ENCODE results near the gene SLC2A9. TPM values are rescaled to one million over a fixed set of nuclear protein-coding genes. Genes with fewer than 3 reads are reported as not detected.

The SLC2A9 gene
- total RNA-seq, 1 donor from 2014 or later, result 4.8 TPM

DNA sequence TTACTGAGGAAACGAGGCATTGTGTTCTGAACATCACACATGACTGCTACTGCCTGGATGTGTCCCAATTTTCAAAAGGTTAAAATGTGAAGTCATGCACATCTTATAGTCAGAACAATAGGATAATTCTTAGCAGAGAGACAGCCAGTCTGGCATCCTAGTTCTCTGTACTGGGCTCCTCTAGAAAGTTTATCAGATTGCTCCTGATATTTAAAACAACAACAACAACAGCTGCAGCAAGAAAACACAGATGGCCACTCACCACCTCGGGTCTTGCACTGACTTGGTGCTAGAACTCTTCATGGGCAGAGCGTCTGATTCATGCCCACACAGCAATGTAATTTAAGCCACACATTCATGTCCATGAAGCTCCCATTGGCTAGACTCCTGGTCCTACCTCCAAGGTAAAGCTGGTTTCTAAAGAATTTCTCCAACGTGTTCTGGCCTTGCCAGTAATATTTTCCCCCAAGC lies 33.3 kb upstream of the SLC2A9 start:
- Mint-ChIP-seq H3K27me3 (ENCODE audit: low read depth) (peaks cover 3% of the 10 kb centered on the region), H3K4me1 (peaks cover 23% of the 10 kb centered on the region), H3K27ac (no peak overlapping the region), H3K9me3 (peaks cover 3% of the 10 kb centered on the region), H3K4me3 (no peak overlapping the region), H3K36me3 (no peaks in the 10 kb centered on the region)
- DNase-seq (ENCODE audit: low spot score in 2 of 2, unreplicated experiment in 2 of 2), result no peak
- TF ChIP-seq, protein P1, sequence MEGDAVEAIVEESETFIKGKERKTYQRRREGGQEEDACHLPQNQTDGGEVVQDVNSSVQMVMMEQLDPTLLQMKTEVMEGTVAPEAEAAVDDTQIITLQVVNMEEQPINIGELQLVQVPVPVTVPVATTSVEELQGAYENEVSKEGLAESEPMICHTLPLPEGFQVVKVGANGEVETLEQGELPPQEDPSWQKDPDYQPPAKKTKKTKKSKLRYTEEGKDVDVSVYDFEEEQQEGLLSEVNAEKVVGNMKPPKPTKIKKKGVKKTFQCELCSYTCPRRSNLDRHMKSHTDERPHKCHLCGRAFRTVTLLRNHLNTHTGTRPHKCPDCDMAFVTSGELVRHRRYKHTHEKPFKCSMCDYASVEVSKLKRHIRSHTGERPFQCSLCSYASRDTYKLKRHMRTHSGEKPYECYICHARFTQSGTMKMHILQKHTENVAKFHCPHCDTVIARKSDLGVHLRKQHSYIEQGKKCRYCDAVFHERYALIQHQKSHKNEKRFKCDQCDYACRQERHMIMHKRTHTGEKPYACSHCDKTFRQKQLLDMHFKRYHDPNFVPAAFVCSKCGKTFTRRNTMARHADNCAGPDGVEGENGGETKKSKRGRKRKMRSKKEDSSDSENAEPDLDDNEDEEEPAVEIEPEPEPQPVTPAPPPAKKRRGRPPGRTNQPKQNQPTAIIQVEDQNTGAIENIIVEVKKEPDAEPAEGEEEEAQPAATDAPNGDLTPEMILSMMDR (IDR thresholded peaks at IDR 0.05; ENCODE audit: unreplicated experiment), result no peak

DNA sequence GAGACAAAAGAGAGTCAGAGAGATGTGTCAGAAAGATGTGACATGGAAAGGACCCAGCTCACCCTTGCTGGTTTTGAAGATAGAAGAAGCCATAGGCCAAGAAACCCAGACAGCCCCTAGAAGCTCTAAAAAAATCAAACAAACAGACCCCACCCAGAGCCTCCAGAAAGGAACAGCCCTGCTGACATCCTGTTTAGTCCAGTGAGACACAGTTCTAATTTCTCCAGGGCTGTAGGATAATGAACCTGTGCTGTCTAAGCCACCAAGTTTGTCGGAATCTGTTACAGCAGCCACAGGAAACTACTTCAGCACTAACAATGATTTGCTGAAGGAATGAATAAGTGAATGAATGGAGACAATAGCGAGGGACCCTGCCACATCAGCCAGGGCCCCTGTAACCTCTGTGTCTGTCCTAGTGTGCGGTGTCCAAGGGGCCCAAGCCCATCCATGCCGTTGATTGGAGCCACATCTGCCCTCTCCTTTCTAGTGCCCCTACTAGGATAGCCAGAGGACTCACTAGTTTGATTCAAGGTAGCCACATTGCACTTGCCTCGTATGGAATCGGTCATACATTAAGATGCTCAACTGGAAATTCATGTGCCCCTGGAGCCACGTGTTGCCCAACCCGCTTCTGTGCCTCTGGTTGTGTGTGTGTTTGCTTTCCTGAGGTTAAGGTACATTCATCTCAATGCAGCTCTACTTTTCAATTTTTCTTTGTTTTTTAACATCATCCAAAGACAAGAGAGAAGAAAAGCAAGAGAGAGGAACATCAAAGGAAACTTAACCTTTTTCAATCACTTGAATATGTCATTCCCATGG lies 32.5 kb upstream of the SLC2A9 start:
- TF ChIP-seq, protein P1 (IDR thresholded peaks at IDR 0.05; ENCODE audit: unreplicated experiment), result no peak
- peaks cover 30% of the 10 kb centered on the region for H3K4me1 Mint-ChIP-seq
- no peaks in the 10 kb centered on the region for H3K36me3 Mint-ChIP-seq
- DNase-seq (ENCODE audit: low spot score in 2 of 2, unreplicated experiment in 2 of 2), result no peak
- peaks cover 3% of the 10 kb centered on the region for H3K9me3 Mint-ChIP-seq
- peaks cover 3% of the 10 kb centered on the region for H3K27me3 Mint-ChIP-seq (ENCODE audit: low read depth)
- H3K4me3 Mint-ChIP-seq, result no peak overlapping the region
- H3K27ac Mint-ChIP-seq, result no peak overlapping the region

DNA sequence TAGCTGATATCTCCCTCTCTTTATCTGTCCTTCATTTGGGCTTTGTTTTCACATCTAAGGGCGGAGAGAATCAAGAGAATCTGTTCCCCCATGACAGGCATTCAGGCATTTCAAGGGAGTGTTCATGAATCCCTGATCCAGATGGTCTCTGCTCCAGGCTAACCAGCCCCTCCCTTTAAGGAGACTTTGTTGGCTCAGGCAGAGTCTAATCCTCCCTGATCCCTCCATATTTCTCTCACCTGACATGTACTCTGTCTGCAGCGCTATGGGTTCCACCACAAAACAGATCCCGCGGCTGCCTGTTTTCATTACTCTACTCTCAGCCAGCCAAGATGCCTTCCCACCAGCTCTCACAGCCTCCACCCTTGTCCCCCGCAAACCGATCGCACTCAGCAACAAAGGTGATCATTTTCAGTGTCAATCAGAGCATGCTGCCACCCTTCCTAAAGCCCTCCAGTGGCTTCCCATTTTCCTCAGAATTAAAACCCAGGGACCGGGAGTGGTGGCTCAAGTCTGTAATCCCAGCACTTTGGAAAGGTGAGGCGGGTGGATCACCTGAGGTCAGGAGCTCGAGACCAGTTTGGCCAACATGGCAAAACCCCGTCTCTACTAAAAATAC lies 30.3 kb upstream of the SLC2A9 start:
- DNase-seq (ENCODE audit: low spot score in 2 of 2, unreplicated experiment in 2 of 2), result no peak
- Mint-ChIP-seq H3K27me3 (ENCODE audit: low read depth) (peaks cover 3% of the 10 kb centered on the region), H3K4me3 (no peak overlapping the region), H3K36me3 (no peaks in the 10 kb centered on the region), H3K9me3 (peaks cover 11% of the 10 kb centered on the region), H3K27ac (peak overlapping the region; percentile 48), H3K4me1 (peaks cover 30% of the 10 kb centered on the region)
- TF ChIP-seq, protein P1 (IDR thresholded peaks at IDR 0.05; ENCODE audit: unreplicated experiment), result no peak

DNA sequence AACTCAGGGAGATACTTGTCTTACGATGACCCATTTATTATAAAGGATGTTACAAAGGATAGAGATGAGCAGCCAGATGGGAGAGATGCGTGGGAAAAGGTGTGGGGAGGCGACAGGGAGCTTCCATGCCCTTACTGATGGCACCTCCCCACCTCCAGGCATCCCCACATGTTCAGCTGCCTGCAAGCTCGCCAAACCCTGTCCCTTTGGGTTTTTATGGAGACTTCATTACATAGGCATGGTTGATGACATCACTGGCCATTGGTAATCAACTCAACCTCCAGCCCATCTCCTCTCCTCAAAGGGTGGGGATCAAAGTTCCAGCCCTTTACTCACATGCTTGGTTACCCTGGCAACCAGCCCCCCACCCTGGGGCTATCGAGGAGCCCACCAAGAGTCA lies 29.4 kb upstream of the SLC2A9 start:
- no peak for DNase-seq (ENCODE audit: low spot score in 2 of 2, unreplicated experiment in 2 of 2)
- TF ChIP-seq, protein P1 (IDR thresholded peaks at IDR 0.05; ENCODE audit: unreplicated experiment), result no peak
- Mint-ChIP-seq H3K27me3 (ENCODE audit: low read depth) (peaks cover 3% of the 10 kb centered on the region), H3K4me1 (peaks cover 30% of the 10 kb centered on the region), H3K4me3 (no peak overlapping the region), H3K36me3 (no peaks in the 10 kb centered on the region), H3K9me3 (peaks cover 11% of the 10 kb centered on the region), H3K27ac (no peak overlapping the region)

DNA sequence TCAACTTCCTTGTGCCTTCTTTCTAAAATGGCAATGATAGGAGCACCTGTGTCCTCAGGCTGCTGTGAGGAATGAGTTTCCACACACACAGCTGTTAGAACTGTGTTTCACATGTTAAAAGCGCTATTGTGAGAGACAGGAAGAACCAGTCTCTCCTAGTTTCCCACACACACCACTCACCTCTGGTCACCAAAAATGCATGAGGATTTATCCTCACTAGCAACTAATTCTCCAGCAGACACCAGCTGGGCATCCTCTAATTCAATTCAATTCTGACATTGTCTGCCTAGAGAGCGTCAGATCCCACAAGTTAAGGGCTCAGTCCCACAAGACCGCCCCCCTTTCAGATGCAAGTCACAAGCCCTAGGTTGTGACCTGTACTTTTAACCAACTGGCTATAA lies 29.0 kb upstream of the SLC2A9 start:
- Mint-ChIP-seq H3K9me3 (peaks cover 11% of the 10 kb centered on the region), H3K27me3 (ENCODE audit: low read depth) (peaks cover 3% of the 10 kb centered on the region), H3K4me1 (peaks cover 34% of the 10 kb centered on the region), H3K36me3 (no peaks in the 10 kb centered on the region), H3K4me3 (no peak overlapping the region), H3K27ac (no peak overlapping the region)
- TF ChIP-seq, protein P1 (IDR thresholded peaks at IDR 0.05; ENCODE audit: unreplicated experiment), result no peak
- no peak for DNase-seq (ENCODE audit: low spot score in 2 of 2, unreplicated experiment in 2 of 2)
